Measurements from ENCODE around the gene POU2F1. TPM values are rescaled to one million over a fixed set of nuclear protein-coding genes. Genes with fewer than 3 reads are reported as not detected.

POU2F1 gene
- total and polyA plus RNA-seq, 2 donors (not counting 3 experiments of a cell fraction or from before 2014, with no cell fraction given), result 6.0 to 12.9 TPM

- no peaks in the 10 kb centered on the region for H3K9me1 ChIP-seq (replicated peaks; ENCODE audit: control insufficient read depth, extremely low read depth, insufficient read depth, low read length)
- H3K4me1 ChIP-seq (ENCODE audit: control insufficient read depth, extremely low read depth, insufficient read depth, low read length), result no peaks in the 10 kb centered on the region
- DNase-seq (ENCODE audit: low read depth, low spot score), result no peak
- intact Hi-C loops (cut with micrococcal nuclease) (no loop called here), dilution Hi-C loops (cut with MboI; ENCODE audit: extremely low pct_ligation_motif_present, low sequenced_read_pairs) (no loop called here)
- BruUV-seq (replicated peaks), result no TSS peak
- peaks cover 0 to 1% of the 10 kb centered on the region in 2 experiments for H3K27me3 ChIP-seq (ENCODE audit: control insufficient read depth in 2 of 2, insufficient read depth in 2 of 2, low read length in 2 of 2)
- no peak overlapping the region for H3K27ac ChIP-seq (ENCODE audit: insufficient read depth, low read depth, low read length)
- H3K9ac ChIP-seq (replicated peaks; ENCODE audit: extremely low read depth, insufficient read depth, low read length), result no peak overlapping the region
- H2AFZ ChIP-seq (ENCODE audit: low read depth, low read length), result no peak overlapping the region
- no peak overlapping the region for H3K4me2 ChIP-seq (ENCODE audit: insufficient read depth, low read length)
- no peak for FAIRE-seq
- no peaks in the 10 kb centered on the region for H3K36me3 ChIP-seq (ENCODE audit: control insufficient read depth in 2 of 2, extremely low read depth in 1 of 2, insufficient read depth in 2 of 2, low read length in 2 of 2)
- ChIA-PET POLR2A (no interaction called here), CTCF (no interaction called here)
- no peaks in the 10 kb centered on the region for H4K20me1 ChIP-seq (replicated peaks; ENCODE audit: control insufficient read depth, extremely low read depth, insufficient read depth, low read length)
- no peaks in the 10 kb centered on the region for H3K79me2 ChIP-seq (ENCODE audit: control insufficient read depth, insufficient read depth, low read length)
- H3K4me3 ChIP-seq (replicated peaks in 1 of 3; ENCODE audit: insufficient read depth in 1 of 3, low read depth in 1 of 3, low read length in 3 of 3), result no peak overlapping the region
- TF ChIP-seq FOS (IDR thresholded peaks at IDR 0.05; ENCODE audit: borderline replicate concordance, insufficient read depth, low read length) (no peak), MYC (IDR thresholded peaks at IDR 0.05; ENCODE audit: low read depth, low read length) (no peak), EZH2 (IDR thresholded peaks at IDR 0.05; ENCODE audit: borderline replicate concordance, low read depth, low read length, severe bottlenecking) (no peak), POLR2AphosphoS5 (IDR thresholded peaks at IDR 0.05; ENCODE audit: insufficient read depth, low read depth, low read length) (no peak), CTCF (IDR thresholded peaks at IDR 0.05; ENCODE audit: extremely low read depth in 1 of 2, insufficient read depth in 1 of 2, low read depth in 1 of 2, low read length in 2 of 2) (no peak), GATA2 (IDR thresholded peaks at IDR 0.05; ENCODE audit: insufficient read depth, insufficient read length, low read depth, low read length) (no peak), POLR2A (IDR thresholded peaks at IDR 0.05; ENCODE audit: low read depth, low read length) (no peak), MAX (IDR thresholded peaks at IDR 0.05; ENCODE audit: insufficient read depth, insufficient read length) (no peak), JUN (IDR thresholded peaks at IDR 0.05; ENCODE audit: borderline replicate concordance, insufficient read depth, insufficient read length, low read depth) (no peak)
- no peaks in the 10 kb centered on the region for H3K9me3 ChIP-seq (replicated peaks; ENCODE audit: control insufficient read depth, insufficient read depth, low read length)
These were observed 253.5 kb downstream of the POU2F1 start for GRCh38 chr1:167474191-167474641.
